ENCODE measurements around the gene KCNMA1.

The KCNMA1 gene

GRCh38 chr10:76882796-76883195, 754.8 kb downstream of the KCNMA1 start:
- Histone ChIP-seq H3K9me3 (no peaks in the 10 kb centered on the region), H3K36me3 (no peaks in the 10 kb centered on the region), H3K4me3 (ENCODE audit: low read depth in 1 of 2, low read length in 1 of 2) (no peak overlapping the region), H3K27me3 (peaks cover 30% of the 10 kb centered on the region), H3K27ac (no peak overlapping the region), H3K4me1 (ENCODE audit: control insufficient read depth in 1 of 2, insufficient read depth in 1 of 2, low read depth in 1 of 2, low read length in 1 of 2) (no peaks in the 10 kb centered on the region)
- no peak for TF ChIP-seq CTCF (IDR thresholded peaks at IDR 0.05)

GRCh38 chr10:76882245-76882644, 755.4 kb downstream of the KCNMA1 start:
- H3K27ac ChIP-seq = no peak overlapping the region
- TF ChIP-seq CTCF (IDR thresholded peaks at IDR 0.05) = no peak
- H3K27me3 ChIP-seq = peaks cover 31% of the 10 kb centered on the region
- no peaks in the 10 kb centered on the region for H3K4me1 ChIP-seq (ENCODE audit: control insufficient read depth in 1 of 2, insufficient read depth in 1 of 2, low read depth in 1 of 2, low read length in 1 of 2)
- H3K36me3 ChIP-seq = no peaks in the 10 kb centered on the region
- no peak overlapping the region for H3K4me3 ChIP-seq (ENCODE audit: low read depth in 1 of 2, low read length in 1 of 2)
- H3K9me3 ChIP-seq = no peaks in the 10 kb centered on the region

- TF ChIP-seq CTCF (IDR thresholded peaks at IDR 0.05) = no peak
- no peaks in the 10 kb centered on the region for H3K36me3 ChIP-seq
- H3K27ac ChIP-seq = no peak overlapping the region
- no peaks in the 10 kb centered on the region for H3K9me3 ChIP-seq
- peaks cover 31% of the 10 kb centered on the region for H3K27me3 ChIP-seq
- H3K4me3 ChIP-seq (ENCODE audit: low read depth in 1 of 2, low read length in 1 of 2) = no peak overlapping the region
- no peaks in the 10 kb centered on the region for H3K4me1 ChIP-seq (ENCODE audit: control insufficient read depth in 1 of 2, insufficient read depth in 1 of 2, low read depth in 1 of 2, low read length in 1 of 2)
Measured at GRCh38 chr10:76881477-76882220, 756.0 kb downstream of the KCNMA1 start.

GRCh38 chr10:76880931-76881330, 756.7 kb downstream of the KCNMA1 start:
- no peak for TF ChIP-seq CTCF (IDR thresholded peaks at IDR 0.05)
- Histone ChIP-seq H3K9me3 (no peaks in the 10 kb centered on the region), H3K27ac (no peak overlapping the region), H3K4me1 (ENCODE audit: control insufficient read depth in 1 of 2, insufficient read depth in 1 of 2, low read depth in 1 of 2, low read length in 1 of 2) (no peaks in the 10 kb centered on the region), H3K4me3 (ENCODE audit: low read depth in 1 of 2, low read length in 1 of 2) (no peak overlapping the region), H3K36me3 (no peaks in the 10 kb centered on the region), H3K27me3 (peaks cover 31% of the 10 kb centered on the region)

- no peaks in the 10 kb centered on the region for H3K36me3 ChIP-seq
- H3K4me1 ChIP-seq (ENCODE audit: control insufficient read depth in 1 of 2, insufficient read depth in 1 of 2, low read depth in 1 of 2, low read length in 1 of 2) = no peaks in the 10 kb centered on the region
- TF ChIP-seq CTCF (IDR thresholded peaks at IDR 0.05) = no peak
- H3K4me3 ChIP-seq (ENCODE audit: low read depth in 1 of 2, low read length in 1 of 2) = no peak overlapping the region
- no peaks in the 10 kb centered on the region for H3K9me3 ChIP-seq
- H3K27me3 ChIP-seq = peaks cover 34% of the 10 kb centered on the region
- no peak overlapping the region for H3K27ac ChIP-seq
Measured at GRCh38 chr10:76879116-76879913, 758.3 kb downstream of the KCNMA1 start.
